GM12864 (cell line): ENCODE data around the gene RAN.
"Not testable (repeated sequence)": the region's sequence is repeated elsewhere in the genome, so short reads cannot be mapped to it uniquely, and the experiment has no call there.

Source experiments
- DNase-seq: peaks from one replicate; pipeline ENCODE4 v3.0.0-alpha.2; 2011; ENCODE audit warnings: low read depth
- H3K4me3 ChIP-seq: 2 replicates; pipeline ENCODE4 v1.5.1; 2011; ENCODE audit warnings: mild to moderate bottlenecking, low read depth, low read length, control low read depth
- CTCF ChIP-seq: IDR thresholded peaks from 2 replicates; pipeline ENCODE4 v1.5.1; 2011; ENCODE audit warnings: low read depth, mild to moderate bottlenecking, moderate library complexity, low read length, control low read depth, inconsistent platforms; ENCODE audit errors: missing control alignments

Gene RAN

GRCh38 chr12:130875193-130875592, 3.3 kb downstream of the RAN start:
- no peak overlapping the region for H3K4me3 ChIP-seq
- TF ChIP-seq CTCF: no peak
- DNase-seq: no peak

DNA sequence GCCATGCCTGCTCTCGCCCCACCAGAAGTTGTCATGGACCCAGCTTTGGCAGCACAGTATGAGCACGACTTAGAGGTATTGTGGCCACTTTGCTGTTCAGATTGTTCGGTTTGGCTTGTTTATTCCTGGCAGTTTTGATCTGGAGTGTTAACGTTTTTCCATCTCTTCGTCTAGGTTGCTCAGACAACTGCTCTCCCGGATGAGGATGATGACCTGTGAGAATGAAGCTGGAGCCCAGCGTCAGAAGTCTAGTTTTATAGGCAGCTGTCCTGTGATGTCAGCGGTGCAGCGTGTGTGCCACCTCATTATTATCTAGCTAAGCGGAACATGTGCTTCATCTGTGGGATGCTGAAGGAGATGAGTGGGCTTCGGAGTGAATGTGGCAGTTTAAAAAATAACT, 3.8 kb downstream of the RAN start:
- not testable (repeated sequence) for DNase-seq, H3K4me3 ChIP-seq

GRCh38 chr12:130876297-130876696, 4.4 kb downstream of the RAN start:
- no peak for DNase-seq
- H3K4me3 ChIP-seq: no peak overlapping the region
- no peak for TF ChIP-seq CTCF

DNA sequence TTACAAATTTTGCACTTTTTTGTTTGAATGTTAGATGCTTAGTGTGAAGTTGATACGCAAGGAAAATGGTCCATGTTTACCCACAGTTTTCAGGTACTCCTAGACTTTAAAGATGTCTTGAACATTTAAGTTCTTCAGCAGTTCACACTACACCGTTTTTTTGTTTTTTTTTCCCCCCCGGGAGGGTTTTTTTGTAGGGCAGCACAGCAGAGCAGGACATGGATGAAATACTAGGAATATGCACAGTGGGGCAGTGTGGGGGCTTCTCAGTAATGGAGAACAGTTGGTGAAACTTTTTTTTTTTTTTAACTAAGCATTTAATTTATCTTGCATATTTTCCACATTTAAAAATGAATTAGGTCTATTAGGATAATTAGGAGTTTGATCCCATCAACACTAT, 4.9 kb downstream of the RAN start:
- DNase-seq: no peak
- no peak overlapping the region for H3K4me3 ChIP-seq
- no peak for TF ChIP-seq CTCF

DNA sequence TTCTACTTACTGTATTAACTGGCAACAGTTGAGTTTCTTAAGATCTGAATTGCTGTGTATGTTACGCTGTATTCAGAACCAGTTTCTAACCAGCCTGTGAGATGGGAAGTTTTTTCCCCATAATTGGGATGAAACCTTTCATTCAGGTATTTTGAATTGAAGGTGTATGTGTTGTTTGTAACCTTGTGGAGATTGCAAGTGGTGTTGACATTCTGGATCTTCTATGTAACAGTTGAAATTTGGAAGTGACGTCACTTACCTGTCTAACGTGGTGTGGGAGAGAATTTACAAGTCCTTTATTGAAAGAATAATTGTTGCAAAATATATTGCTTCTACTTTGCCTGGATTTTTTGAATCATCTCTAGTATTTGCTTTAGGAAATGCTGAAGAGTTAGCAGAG, 5.5 kb downstream of the RAN start:
- no peak overlapping the region for H3K4me3 ChIP-seq
- TF ChIP-seq CTCF: no peak

DNA sequence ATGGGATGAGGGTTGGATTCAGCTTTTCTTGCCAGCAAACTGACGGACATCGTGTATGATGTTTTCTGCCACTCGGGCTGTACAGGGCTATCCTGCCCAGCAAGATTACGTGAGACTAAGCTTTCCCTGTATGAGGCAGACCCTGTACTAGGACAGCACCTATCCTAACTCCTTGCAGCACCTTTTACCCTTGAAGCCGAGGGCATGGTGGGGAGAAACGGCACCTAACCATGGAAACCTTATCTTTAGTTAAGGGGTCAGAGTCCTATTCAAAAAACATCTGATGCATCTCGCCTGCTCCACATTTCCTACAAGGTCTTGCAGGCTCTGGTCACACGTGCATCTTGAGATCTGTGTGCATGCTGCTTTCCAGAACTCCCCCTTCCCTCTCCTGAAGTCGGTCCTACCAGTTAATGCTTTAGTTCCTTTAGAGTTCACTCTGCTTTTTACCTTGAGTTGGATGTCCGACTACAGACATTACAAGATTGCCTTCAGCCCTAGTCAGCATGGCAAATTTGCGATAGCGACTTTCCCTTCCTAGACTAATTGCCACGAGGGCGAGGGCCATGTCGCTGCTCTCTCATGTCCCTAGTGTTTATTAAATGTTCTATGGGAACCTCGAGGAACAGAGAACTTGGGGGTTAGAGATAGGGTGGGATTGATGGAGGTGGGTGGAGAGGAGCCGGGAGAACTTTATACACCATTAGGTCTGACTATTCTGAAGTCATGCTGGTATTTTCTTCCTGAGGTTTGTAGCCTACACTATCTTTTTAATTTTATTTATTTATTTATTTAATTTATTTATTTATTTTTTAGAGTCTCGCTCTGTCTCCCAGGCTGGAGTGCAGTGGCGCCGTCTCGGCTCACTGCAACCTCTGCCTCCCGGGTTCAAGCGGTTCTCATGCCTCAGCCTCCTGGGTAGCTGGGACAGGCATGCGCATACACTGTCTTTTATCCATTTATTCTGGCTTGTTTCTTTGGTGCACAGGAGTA, 6.6 kb downstream of the RAN start:
- no peak overlapping the region for H3K4me3 ChIP-seq
- DNase-seq: no peak
- TF ChIP-seq CTCF: no peak

More for the DNA sequence above, 5.5 kb downstream of the RAN start:
- no peak for DNase-seq

DNA sequence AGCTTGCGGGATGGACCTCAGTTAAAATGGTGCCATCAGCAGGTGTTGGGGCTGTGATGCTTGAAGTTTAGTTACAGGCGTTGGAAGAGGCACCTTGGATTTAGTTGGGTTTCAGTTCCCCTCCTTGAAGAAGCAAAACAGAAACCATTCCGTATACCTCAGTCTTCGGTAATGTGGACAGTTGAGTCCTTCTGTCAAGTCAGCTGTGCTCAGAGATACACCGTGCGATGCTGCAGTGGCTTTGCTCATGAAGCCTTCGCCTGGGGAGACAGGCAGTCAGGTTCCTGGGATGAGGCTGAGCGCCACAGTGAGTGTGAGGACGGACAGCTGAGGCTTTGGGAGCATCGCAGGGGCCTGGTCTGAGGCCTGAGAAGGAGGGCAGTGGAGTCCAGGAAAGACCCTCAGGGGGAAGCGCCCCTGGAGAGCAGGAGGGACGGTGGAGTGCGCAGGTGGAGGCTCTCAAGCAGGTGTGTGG, 7.4 kb downstream of the RAN start:
- H3K4me3 ChIP-seq: no peak overlapping the region
- TF ChIP-seq CTCF: no peak
- DNase-seq: peak; percentile 71
